ENCODE measurements around the gene TM9SF4. TPM values are rescaled to one million over a fixed set of nuclear protein-coding genes. Genes with fewer than 3 reads are reported as not detected.

The TM9SF4 gene
- total RNA-seq, 4 donors from 2014 or later: 18.0 to 22.9 (median 21.0) TPM

GRCh38 chr20:32205110-32205842 is 95.8 kb downstream of the TM9SF4 start:
- ATAC-seq (peak in 1 of 2 donors; percentile 10), DNase-seq (no peak)
- TF ChIP-seq CTCF (IDR thresholded peaks at IDR 0.05 in 4 of 5, conservative IDR thresholded peaks at IDR 0.05 in 1 of 5) (no peak), POLR2A (IDR thresholded peaks at IDR 0.05) (peak; percentile 42 to 57)
- Histone ChIP-seq H3K27me3 (no peaks in the 10 kb centered on the region), H3K4me3 (peak overlapping the region; percentile 76 to 97 (median 88)), H3K27ac (peak overlapping the region; percentile 87 to 97 (median 94)), H3K4me1 (peaks cover 68 to 73% of the 10 kb centered on the region in 2 donors), H3K9me3 (no peaks in the 10 kb centered on the region), H3K36me3 (peaks cover 0 to 17% of the 10 kb centered on the region in 2 donors)
- intact Hi-C loops (cut with DNase I; ENCODE audit: low total_unique reads) (loop anchor here (2.0 to 10.0 kb wide), 4 partner anchors 48 to 690 kb away; partner anchors contain the start of genes HM13 and KIF3B), in situ Hi-C loops (cut with MboI; ENCODE audit: low sequenced_read_pairs in 4 of 4) (loop anchor here in 1 of 4 donors (10.0 kb wide), 1 partner anchor 90 kb away; no protein-coding TSS in a partner anchor)

GRCh38 chr20:32205843-32206759 is 96.6 kb downstream of the TM9SF4 start:
- Histone ChIP-seq H3K27me3 (no peaks in the 10 kb centered on the region), H3K36me3 (peaks cover 0 to 8% of the 10 kb centered on the region in 2 donors), H3K9me3 (no peaks in the 10 kb centered on the region), H3K4me3 (peak overlapping the region; percentile 76 to 97 (median 88)), H3K27ac (peak overlapping the region; percentile 87 to 97 (median 94)), H3K4me1 (peaks cover 66 to 77% of the 10 kb centered on the region in 2 donors)
- in situ Hi-C loops (cut with MboI; ENCODE audit: low sequenced_read_pairs in 4 of 4) (loop anchor here in 1 of 4 donors (10.0 kb wide), 1 partner anchor 91 kb away; no protein-coding TSS in a partner anchor), intact Hi-C loops (cut with DNase I; ENCODE audit: low total_unique reads) (loop anchor here (2.0 to 10.0 kb wide), 5 partner anchors 49 to 691 kb away; partner anchors contain the start of genes HM13, KIF3B and TM9SF4)
- DNase-seq: no peak
- peak; percentile 31 to 47 for ATAC-seq
- no peak for TF ChIP-seq POLR2A (IDR thresholded peaks at IDR 0.05)
- no peak for TF ChIP-seq CTCF (IDR thresholded peaks at IDR 0.05 in 4 of 5, conservative IDR thresholded peaks at IDR 0.05 in 1 of 5)

GRCh38 chr20:32206760-32207625 is 97.5 kb downstream of the TM9SF4 start:
- Histone ChIP-seq H3K27me3 (no peaks in the 10 kb centered on the region), H3K9me3 (no peaks in the 10 kb centered on the region), H3K36me3 (peaks cover 0 to under 1% of the 10 kb centered on the region in 2 donors), H3K27ac (peak overlapping the region; percentile 87 to 97 (median 94)), H3K4me3 (peak overlapping the region; percentile 76 to 97 (median 88)), H3K4me1 (peaks cover 57 to 75% of the 10 kb centered on the region in 2 donors)
- DNase-seq (no peak), ATAC-seq (peak; percentile 1 to 10)
- in situ Hi-C loops (cut with MboI; ENCODE audit: low sequenced_read_pairs in 4 of 4): loop anchor here in 1 of 4 donors (10.0 kb wide), 1 partner anchor 92 kb away; no protein-coding TSS in a partner anchor
- intact Hi-C loops (cut with DNase I; ENCODE audit: low total_unique reads): loop anchor here (1.0 to 10.0 kb wide), 5 partner anchors 50 to 692 kb away; partner anchors contain the start of genes ASXL1, HM13, KIF3B and TM9SF4
- TF ChIP-seq POLR2A (IDR thresholded peaks at IDR 0.05) (no peak), CTCF (IDR thresholded peaks at IDR 0.05 in 4 of 5, conservative IDR thresholded peaks at IDR 0.05 in 1 of 5) (no peak)
